ENCODE measurements around the gene RUNDC1. TPM values are rescaled to one million over a fixed set of nuclear protein-coding genes. Genes with fewer than 3 reads are reported as not detected.
"Not testable (repeated sequence)": the region's sequence is repeated elsewhere in the genome, so short reads cannot be mapped to it uniquely, and the experiment has no call there.

Gene RUNDC1
- total and polyA plus RNA-seq, 2 experiments from 2014 or later: 6.1 to 11.9 TPM

DNA sequence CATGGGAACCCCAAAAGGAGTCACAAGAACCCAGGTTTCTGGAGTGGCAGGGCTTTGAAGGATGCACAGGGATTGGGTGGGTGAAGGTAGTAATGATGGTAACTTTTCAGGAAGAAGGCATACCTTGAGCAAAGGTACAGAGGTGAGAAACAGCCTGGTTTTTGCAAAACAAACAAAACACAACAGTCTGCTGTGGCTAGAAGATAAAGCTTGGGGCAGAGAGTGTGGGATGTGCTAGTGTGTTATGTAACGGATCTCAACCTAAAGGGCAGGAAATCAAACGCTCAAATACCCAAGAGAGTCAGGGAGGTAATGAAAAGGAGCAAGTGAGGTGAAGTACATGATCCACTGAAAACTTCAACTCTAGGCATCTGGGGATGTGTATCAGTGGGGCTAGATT, 5.1 kb upstream of the RUNDC1 start (continued):
- TF ChIP-seq ZNF462 (CRISPR knock-in tag; IDR thresholded peaks at IDR 0.05) (no peak), POLR2AphosphoS5 (IDR thresholded peaks at IDR 0.05; ENCODE audit: low read depth) (no peak), CREB1 (CRISPR knock-in tag; IDR thresholded peaks at IDR 0.05; ENCODE audit: low read depth) (no peak), EZH2phosphoT487 (IDR thresholded peaks at IDR 0.05; ENCODE audit: unreplicated experiment) (no peak), ZNF114 (CRISPR knock-in tag; IDR thresholded peaks at IDR 0.05) (no peak), EZH2 (IDR thresholded peaks at IDR 0.05; ENCODE audit: low read depth, unreplicated experiment) (no peak), ZNF331 (CRISPR knock-in tag; IDR thresholded peaks at IDR 0.05; ENCODE audit: low read depth) (no peak), STAT1 (IDR thresholded peaks at IDR 0.05; ENCODE audit: unreplicated experiment) (no peak), NANOG (IDR thresholded peaks at IDR 0.05; ENCODE audit: borderline replicate concordance) (no peak)
- TF ChIP-seq, protein P1, sequence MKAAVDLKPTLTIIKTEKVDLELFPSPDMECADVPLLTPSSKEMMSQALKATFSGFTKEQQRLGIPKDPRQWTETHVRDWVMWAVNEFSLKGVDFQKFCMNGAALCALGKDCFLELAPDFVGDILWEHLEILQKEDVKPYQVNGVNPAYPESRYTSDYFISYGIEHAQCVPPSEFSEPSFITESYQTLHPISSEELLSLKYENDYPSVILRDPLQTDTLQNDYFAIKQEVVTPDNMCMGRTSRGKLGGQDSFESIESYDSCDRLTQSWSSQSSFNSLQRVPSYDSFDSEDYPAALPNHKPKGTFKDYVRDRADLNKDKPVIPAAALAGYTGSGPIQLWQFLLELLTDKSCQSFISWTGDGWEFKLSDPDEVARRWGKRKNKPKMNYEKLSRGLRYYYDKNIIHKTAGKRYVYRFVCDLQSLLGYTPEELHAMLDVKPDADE (IDR thresholded peaks at IDR 0.05): no peak
- TF ChIP-seq, protein P2, sequence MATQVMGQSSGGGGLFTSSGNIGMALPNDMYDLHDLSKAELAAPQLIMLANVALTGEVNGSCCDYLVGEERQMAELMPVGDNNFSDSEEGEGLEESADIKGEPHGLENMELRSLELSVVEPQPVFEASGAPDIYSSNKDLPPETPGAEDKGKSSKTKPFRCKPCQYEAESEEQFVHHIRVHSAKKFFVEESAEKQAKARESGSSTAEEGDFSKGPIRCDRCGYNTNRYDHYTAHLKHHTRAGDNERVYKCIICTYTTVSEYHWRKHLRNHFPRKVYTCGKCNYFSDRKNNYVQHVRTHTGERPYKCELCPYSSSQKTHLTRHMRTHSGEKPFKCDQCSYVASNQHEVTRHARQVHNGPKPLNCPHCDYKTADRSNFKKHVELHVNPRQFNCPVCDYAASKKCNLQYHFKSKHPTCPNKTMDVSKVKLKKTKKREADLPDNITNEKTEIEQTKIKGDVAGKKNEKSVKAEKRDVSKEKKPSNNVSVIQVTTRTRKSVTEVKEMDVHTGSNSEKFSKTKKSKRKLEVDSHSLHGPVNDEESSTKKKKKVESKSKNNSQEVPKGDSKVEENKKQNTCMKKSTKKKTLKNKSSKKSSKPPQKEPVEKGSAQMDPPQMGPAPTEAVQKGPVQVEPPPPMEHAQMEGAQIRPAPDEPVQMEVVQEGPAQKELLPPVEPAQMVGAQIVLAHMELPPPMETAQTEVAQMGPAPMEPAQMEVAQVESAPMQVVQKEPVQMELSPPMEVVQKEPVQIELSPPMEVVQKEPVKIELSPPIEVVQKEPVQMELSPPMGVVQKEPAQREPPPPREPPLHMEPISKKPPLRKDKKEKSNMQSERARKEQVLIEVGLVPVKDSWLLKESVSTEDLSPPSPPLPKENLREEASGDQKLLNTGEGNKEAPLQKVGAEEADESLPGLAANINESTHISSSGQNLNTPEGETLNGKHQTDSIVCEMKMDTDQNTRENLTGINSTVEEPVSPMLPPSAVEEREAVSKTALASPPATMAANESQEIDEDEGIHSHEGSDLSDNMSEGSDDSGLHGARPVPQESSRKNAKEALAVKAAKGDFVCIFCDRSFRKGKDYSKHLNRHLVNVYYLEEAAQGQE (IDR thresholded peaks at IDR 0.05; ENCODE audit: unreplicated experiment): no peak

- H3K27ac Mint-ChIP-seq; H3K4me3 Mint-ChIP-seq; H3K4me3 ChIP-seq; DNase-seq (ENCODE audit: low spot score); H3K27me3 ChIP-seq (ENCODE audit: insufficient read depth); H3K4me1 Mint-ChIP-seq; H2AFZ ChIP-seq; H3K36me3 Mint-ChIP-seq (ENCODE audit: low read depth); H3K9me2 ChIP-seq (ENCODE audit: insufficient read depth); H3K79me2 ChIP-seq (replicated peaks; ENCODE audit: insufficient read depth); ATAC-seq; H3K36me3 ChIP-seq (ENCODE audit: insufficient read depth); H3K27me3 Mint-ChIP-seq (ENCODE audit: insufficient read depth, low read depth, poor library complexity); H3K4me2 ChIP-seq; H4K20me1 ChIP-seq (replicated peaks; ENCODE audit: insufficient read depth); H3K27ac ChIP-seq (ENCODE audit: low read depth); H3F3A ChIP-seq (replicated peaks; ENCODE audit: low read depth); H3K4me1 ChIP-seq (ENCODE audit: insufficient read depth); H3K9me3 Mint-ChIP-seq: not testable (repeated sequence)
These were observed 4.7 kb upstream of the RUNDC1 start for GRCh38 chr17:42975701-42976100.

All from GM23338 (cell line).